GDM1 (cell line): ENCODE results near the gene RAP1A.
"Not testable (repeated sequence)": the region's sequence is repeated elsewhere in the genome, so short reads cannot be mapped to it uniquely, and the experiment has no call there.

Experiments used
- DNase-seq: peaks from one replicate; lab custom pipeline; 2025; lab: John Stamatoyannopoulos, UW

The RAP1A gene

DNA sequence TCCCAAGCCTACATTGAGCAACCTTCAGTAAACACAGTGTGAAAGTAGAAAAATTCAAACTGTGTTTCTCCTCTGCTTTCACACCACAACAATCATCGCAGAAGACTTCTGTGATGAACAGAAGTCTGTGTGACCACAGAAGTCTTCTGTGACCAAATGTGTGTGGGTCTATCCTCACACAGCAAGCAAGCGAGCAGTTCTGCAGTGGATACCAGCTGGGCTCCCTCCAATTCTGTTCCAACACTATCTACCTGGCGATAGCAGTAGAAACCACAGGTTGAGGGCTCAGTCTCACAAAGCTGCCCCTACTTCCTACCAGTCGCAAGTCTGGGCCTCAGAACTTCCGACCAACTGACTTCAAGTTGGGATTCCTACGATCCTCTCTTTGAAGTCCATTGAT is 21.0 kb upstream of the RAP1A start:
- no peak for DNase-seq

- DNase-seq, result no peak
These were observed 19.6 kb upstream of the RAP1A start for GRCh38 chr1:111599781-111600693.

GRCh38 chr1:111600886-111601386 is 18.7 kb upstream of the RAP1A start:
- DNase-seq, result no peak

DNA sequence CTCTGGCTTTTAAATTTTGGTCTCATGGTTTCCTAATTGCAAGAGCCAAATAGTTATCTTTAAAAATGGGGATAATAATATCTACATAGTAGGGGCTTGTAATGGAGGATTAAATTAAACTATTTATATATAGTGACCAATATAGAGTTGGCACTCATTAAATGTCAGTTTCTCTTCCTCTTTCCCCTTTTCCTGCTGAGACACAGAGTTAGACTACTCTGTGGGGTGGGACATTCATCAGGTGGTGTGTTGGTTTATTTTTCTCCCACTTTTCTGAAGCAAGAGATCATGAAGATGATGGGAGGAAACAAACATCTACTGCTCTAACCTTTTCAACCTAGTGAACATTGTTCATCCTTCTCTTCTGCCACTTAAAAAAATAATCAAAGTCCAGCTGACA is 17.3 kb upstream of the RAP1A start:
- DNase-seq, result no peak

DNA sequence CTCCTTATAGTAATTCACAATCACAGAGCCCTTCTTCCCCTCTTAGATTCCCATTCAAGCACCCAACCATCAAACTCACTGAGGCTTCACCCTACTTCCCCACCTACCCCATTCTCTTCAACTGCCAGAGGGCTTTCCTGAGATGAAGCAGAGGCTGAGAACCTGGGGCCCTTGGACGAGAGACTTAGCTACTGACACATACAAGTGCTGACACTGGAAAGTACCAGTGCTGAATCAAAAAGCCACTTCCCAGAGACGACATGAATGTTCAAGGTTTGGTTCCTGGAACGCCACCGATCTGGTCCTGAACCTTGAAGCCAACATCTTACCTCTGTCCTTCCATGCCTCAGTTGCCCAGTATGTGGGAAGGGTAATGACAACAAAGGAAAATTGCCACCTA is 16.6 kb upstream of the RAP1A start:
- DNase-seq, result no peak

DNA sequence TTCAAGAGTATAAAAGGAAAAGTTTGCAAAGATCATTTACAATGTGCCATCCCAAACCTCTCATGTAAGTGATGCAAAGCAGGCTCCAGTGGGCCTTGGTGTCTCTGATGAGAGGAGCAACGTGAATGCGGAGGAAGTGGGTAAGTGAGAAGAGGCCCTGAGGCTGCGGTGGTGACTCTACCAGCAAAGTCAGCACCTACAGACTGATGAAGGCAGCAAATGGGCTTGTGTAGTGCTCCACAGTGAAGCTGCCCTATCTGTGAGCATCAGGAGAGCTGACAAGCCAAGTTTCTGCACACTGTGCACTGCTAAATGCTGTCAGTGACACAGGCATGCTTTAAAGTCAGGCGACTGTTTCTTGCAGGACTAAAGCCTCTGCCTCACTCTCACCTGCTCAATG is 15.6 kb upstream of the RAP1A start:
- DNase-seq, result peak; percentile 9

DNA sequence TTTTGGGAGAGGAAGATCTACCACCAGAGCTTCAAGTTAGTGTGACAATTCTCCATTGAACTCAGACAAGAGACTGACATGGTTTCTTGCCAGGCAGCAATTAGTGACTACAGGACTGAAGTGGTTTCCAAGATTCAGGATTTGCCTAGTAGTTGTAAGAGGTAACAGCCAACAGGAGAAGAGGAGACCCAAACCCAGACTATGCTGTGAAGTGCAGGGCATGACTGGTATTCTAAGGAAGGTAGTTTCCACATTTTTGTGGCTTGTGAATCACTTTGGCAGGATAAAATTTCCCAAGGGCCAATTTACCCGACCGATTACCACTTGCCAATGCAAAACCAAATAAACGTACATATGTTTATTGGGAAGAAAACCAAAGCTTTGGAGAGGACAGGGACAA is 14.7 kb upstream of the RAP1A start:
- no peak for DNase-seq

- DNase-seq, result no peak
These were observed 14.0 kb upstream of the RAP1A start for GRCh38 chr1:111605576-111605975.

- DNase-seq, result not testable (repeated sequence)
These were observed 13.0 kb upstream of the RAP1A start for GRCh38 chr1:111606457-111607215.

- not testable (repeated sequence) for DNase-seq
These were observed 11.1 kb upstream of the RAP1A start for GRCh38 chr1:111608528-111608927.

DNA sequence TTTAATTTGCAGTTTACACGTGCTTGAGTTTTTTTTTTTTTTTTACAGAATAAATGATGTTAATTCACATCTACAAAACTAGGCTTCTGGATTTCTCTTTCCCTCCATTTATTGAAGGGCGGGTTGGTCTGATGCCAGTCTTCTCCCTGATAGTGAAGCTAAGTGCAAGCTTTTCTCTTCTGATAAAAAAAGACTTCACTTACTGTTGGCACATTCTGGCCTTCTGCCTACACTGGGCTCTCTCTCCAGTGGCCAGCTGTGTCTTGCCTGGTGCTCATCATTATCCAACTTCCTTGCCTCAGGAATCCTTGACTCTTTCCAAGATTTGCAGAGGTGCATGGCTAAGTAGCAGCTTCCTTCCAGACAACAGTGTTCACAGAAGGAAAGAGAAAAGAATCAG is 7.6 kb upstream of the RAP1A start:
- no peak for DNase-seq

DNA sequence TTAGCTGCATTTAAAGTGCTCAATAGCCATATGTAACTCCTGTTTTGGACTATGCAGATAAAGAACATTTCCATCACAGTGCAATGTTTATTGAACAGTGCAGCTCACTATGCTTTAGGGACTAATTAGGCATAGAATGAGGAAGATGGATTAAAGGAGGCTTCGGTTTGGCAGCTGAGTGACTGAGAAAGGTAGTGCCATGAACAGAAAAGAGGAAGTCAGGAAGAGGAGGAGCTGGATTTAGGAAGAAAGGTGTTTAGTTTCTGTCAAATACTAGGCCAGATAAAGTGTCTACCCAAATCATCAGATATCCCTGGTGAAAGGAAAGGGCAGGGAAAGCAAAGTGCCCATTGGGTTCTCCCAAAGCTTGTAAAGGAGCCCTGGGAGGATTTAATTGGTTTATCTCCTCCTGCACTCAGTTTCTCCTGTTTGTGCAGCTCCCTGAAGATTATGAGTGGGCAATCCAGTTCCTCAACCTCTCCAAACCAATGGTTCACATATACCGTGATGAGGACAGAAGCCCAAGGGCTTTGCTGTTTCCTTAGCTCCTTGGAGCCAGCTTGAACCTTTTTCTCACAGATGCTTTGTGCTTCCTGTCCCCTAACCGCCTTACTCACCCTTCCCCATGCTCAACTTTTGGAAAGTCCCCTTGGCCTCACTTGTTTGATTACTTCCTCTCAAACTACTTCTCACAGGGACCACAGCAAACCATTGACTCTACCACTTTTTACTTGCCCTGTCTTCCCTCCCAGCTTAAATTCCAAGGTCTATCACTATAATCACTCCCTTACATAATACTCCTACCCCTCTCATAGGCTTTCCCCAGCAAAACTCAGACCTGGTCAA is 3.5 kb upstream of the RAP1A start:
- peak; percentile 75 for DNase-seq

GRCh38 chr1:111618081-111618480 is 1.5 kb upstream of the RAP1A start:
- no peak for DNase-seq

DNA sequence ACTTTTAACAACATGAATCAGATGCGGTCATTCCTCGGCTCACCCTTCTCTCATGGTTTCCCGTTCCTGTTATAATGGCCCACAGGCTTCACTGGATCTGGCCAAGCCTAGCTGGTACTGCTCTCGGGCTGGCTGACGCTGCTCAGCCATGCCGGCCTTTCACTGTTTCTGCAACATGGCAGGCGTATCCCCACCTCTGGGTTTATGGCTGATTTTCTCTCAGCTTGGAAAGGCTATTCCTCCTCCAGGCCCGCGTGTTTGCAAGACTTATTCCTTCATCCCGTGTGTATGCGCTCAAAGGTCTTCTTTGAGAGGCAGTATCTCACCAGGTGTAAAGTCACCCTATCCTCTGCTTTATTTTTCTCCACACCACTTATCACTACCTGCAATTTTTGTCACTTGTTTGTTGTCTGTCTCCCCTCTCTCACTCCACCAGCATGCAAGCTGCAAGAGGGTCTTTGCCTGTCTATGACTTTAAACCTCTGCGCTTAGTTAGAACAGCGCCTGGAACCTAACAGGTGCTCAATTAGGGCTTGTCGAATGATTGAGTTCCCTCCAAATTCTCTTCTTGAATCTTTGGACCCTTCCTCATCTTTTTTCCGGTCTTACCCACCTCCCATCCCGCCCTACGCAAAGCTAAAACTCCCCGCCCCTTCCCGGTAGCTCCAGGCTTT is 491 bp upstream of the RAP1A start:
- no peak for DNase-seq

GRCh38 chr1:111620441-111620971 is 917 bp downstream of the RAP1A start:
- DNase-seq, result no peak

- no peak for DNase-seq
These were observed 1.5 kb downstream of the RAP1A start for GRCh38 chr1:111621050-111621449.

DNA sequence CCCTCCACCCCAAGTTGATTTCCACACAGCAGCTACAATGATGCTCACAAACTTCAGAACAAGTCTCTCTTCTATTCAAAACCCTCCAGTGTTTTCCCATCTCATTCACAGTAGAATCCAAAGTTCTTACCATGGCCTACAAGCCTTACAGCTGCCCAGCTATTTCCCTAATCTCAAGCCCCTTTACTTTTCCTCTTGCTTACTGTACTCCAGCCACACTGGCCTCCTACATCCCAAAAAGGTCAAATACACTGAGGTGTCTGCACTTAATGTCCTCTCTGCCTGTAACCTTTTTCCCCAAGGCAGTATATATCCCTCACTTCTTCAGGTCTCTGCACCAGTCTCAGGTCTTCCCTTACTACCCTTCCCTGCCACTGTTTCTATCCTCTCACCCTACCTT is 2.6 kb downstream of the RAP1A start:
- DNase-seq, result no peak

DNA sequence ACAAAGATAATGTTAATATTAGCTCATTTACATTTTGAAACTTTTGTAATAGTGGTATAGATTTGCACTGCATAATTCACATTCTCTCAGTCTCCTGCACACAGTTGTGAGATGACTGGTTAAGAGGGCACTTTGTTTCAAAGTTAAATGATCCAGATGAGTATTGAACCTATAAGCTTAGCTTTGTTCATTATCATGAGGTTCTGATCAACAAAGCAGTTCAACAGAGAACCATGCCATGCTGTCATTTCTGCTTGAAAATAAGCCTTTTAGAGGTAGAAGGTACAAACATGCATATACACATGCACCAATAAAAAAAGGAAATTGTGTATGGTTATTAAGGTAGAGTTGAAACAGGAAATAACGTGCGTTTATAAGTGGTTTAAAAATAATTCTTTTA is 4.8 kb downstream of the RAP1A start:
- no peak for DNase-seq

- no peak for DNase-seq
These were observed 5.7 kb downstream of the RAP1A start for GRCh38 chr1:111625276-111625675.

- DNase-seq, result no peak
These were observed 8.6 kb downstream of the RAP1A start for GRCh38 chr1:111628153-111628552.
